Measurements from ENCODE around the gene TMEM53. TPM values are rescaled to one million over a fixed set of nuclear protein-coding genes. Genes with fewer than 3 reads are reported as not detected.
A peak's percentile ranks its signal among the peaks of the same experiment; 100 is the strongest.

TMEM53 gene
- total and polyA plus RNA-seq, 11 donors = 8.5 to 20.0 (median 12.5) TPM

DNA sequence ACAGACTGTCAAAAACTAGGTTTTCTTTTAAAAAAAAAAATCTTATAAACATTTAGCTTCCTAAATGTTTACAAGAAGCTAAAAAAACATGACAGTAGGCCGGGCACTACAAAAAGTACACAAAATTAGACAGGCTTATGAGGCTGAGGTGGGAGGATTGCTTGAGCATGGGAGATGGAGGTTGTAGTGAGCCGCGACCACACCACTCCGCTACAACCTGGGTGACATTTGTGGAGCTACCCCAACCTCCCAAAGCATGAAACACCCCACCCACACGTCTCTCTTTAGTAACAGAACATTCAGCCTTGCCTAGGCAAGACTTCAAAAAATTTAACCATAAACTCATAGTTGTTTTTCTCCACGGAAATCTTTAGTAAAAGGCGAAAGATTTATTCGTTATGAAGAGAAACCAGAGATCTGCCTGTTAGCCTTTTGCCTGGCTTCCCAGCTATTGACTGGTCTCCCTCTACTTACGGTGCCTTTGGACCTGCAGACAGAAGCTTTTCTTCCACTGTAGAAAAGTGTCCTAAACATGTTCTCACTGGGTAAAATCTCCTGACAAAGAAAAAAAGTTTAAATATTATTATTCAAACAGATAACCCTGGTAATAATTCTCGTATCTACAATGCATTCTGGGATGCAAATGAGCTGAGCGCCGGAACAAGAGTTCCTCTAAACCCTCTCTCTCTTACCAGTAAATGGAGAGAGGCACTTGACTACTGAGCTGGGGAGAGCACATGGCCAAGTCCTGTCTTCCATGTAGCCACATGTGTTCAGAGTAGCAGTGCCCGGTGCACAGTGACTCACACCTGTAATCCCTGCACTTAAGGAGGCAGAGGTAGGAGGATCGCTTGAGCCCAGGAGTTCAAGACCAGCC is 47.4 kb upstream of the TMEM53 start:
- H3K9me3 ChIP-seq = no peaks in the 10 kb centered on the region
- DNase-seq (no peak), ATAC-seq (peak; percentile 44 to 82 (median 74))
- peak overlapping the region in 1 of 12 donors; percentile 90 for H3K27ac ChIP-seq
- TF ChIP-seq POLR2A (IDR thresholded peaks at IDR 0.05) (no peak), CTCF (IDR thresholded peaks at IDR 0.05) (no peak)
- H3K4me3 ChIP-seq = peak overlapping the region in 1 of 12 donors; percentile 32
- H3K4me1 ChIP-seq = peaks cover 0 to 47% (median 0%) of the 10 kb centered on the region in 12 donors
- 38 to 55% (median 41%) methylated on average over 14 of the region's 14 CpGs for WGBS, 4 donors
- intact Hi-C loops (cut with DNase I) = no loop called here
- no peaks in the 10 kb centered on the region for H3K36me3 ChIP-seq
- H3K27me3 ChIP-seq = peaks cover 0 to 20% (median 0%) of the 10 kb centered on the region in 9 donors

DNA sequence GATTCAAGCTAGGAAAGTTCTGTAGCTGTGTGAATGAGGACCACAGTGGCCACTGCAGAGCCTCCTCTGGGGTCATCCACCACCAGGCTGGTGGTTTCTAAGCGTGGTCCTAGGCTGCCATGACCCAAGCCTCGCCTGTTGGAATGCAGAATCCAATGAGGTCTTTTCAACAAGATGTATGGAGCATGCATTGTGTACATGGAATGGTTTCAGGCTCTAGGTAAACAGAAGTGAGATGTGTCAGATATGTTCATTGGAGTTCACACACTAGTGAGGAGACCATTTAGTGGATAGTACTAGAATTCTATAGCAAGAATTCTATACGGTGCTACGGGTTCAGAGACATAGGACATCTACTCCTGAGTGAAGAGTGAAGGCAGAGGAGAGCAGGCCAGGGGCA is 46.0 kb upstream of the TMEM53 start:
- Histone ChIP-seq H3K27ac (no peak overlapping the region), H3K27me3 (peaks cover 0 to 16% (median 0%) of the 10 kb centered on the region in 9 donors), H3K4me1 (peaks cover 0 to 51% (median 0%) of the 10 kb centered on the region in 12 donors), H3K9me3 (no peaks in the 10 kb centered on the region), H3K36me3 (no peaks in the 10 kb centered on the region), H3K4me3 (no peak overlapping the region)
- ATAC-seq (no peak), DNase-seq (no peak)
- TF ChIP-seq POLR2A (IDR thresholded peaks at IDR 0.05) (no peak), CTCF (IDR thresholded peaks at IDR 0.05) (no peak)
- WGBS, 4 donors = 72 to 91% (median 78%) methylated on average over 4 of the region's 4 CpGs
- intact Hi-C loops (cut with DNase I) = no loop called here

GRCh38 chr1:44719318-44719717 is 45.0 kb upstream of the TMEM53 start:
- intact Hi-C loops (cut with DNase I) = no loop called here
- DNase-seq (no peak), ATAC-seq (no peak)
- Histone ChIP-seq H3K4me1 (peaks cover 0 to 54% (median 0%) of the 10 kb centered on the region in 12 donors), H3K9me3 (no peaks in the 10 kb centered on the region), H3K4me3 (no peak overlapping the region), H3K27ac (no peak overlapping the region), H3K36me3 (no peaks in the 10 kb centered on the region), H3K27me3 (peaks cover 0 to 7% (median 0%) of the 10 kb centered on the region in 9 donors)
- TF ChIP-seq CTCF (IDR thresholded peaks at IDR 0.05) (no peak), POLR2A (IDR thresholded peaks at IDR 0.05) (no peak)
- WGBS, 4 donors = 57 to 67% (median 61%) methylated on average over 5 of the region's 5 CpGs

GRCh38 chr1:44718091-44718490 is 43.8 kb upstream of the TMEM53 start:
- peaks cover 0 to 42% (median 0%) of the 10 kb centered on the region in 12 donors for H3K4me1 ChIP-seq
- no peak overlapping the region for H3K4me3 ChIP-seq
- no peaks in the 10 kb centered on the region for H3K36me3 ChIP-seq
- TF ChIP-seq CTCF (IDR thresholded peaks at IDR 0.05) (no peak), POLR2A (IDR thresholded peaks at IDR 0.05) (no peak)
- no peak overlapping the region for H3K27ac ChIP-seq
- no peaks in the 10 kb centered on the region for H3K27me3 ChIP-seq
- DNase-seq = no peak
- H3K9me3 ChIP-seq = no peaks in the 10 kb centered on the region
- 71 to 85% (median 83%) methylated on average over 6 of the region's 6 CpGs for WGBS, 4 donors
- intact Hi-C loops (cut with DNase I) = no loop called here
- ATAC-seq = no peak

All from heart left ventricle (tissue), 16 donors.